GM19324 (cell line): ENCODE data around the gene DPCD.
"Not testable (repeated sequence)": the region's sequence is repeated elsewhere in the genome, so short reads cannot be mapped to it uniquely, and the experiment has no call there.

Experiments used
- ATAC-seq: cut with Tn5 transposase; IDR thresholded peaks from one replicate; pipeline ENCODE4 v1.9.1; 2021; ENCODE audit warnings: mild to moderate bottlenecking, moderate library complexity; ENCODE audit not compliant: unreplicated experiment, low FRiP score

The DPCD gene

DNA sequence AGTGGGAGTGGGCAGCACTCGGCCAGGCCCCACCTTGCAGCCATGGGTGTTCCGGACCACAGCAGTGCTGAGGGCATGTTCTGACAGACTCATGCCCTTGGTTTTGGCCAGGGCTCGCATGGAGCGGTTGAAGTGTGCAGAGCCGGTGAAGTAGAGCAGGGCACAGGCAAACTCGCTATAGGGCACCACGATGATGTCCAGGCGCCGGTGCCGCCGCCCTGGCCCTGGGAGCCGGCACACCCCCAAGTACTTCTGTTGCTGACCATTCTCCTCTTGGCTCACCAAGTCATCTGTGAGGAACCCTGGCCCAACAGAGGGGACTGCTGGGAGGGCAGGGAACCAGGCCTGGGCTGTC, 8.6 kb upstream of the DPCD start:
- no peak for ATAC-seq

DNA sequence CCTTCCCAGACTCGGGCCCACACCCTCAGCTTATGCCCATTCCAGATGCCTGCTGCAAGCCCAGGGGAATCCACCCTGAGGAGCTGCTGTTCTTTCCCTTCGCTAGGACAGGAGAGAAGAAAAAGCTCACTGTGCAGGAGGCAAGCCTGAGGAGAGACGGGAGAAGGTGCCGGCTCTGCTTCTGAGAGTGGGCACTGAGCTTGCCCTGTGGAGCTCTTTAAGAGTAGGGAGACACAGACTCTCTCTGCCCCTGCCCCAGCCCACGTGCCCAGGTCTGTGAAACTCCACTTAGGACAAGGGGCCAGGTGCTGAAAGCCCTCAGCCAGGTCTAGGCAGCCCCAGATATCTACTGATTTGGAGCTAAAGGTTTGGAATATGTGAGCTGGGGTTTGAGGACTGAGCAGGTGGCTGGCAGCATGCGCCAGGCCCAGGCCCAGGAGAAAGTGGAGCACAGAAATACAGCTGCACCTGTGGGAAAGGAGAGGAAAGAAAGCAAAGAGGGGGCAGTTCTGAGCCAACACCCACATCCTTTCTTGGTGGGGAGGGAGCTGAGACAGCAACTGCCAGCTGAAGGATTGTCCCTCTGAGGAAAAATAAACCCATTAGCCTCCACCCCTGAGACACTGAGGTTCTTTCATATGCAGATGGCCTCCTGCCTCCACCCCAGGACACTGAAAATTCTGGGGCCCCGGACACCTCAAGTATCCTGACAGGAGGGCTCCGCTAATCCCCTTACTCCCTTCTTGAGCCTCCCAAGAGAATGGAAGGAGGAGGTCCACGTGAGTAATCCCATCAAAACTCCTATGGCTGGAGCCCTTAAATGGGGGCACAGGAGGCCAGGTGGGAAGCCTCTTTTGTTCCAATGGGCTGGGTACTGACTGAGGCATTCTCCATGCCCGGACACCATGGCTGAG, 7.4 kb upstream of the DPCD start:
- no peak for ATAC-seq

DNA sequence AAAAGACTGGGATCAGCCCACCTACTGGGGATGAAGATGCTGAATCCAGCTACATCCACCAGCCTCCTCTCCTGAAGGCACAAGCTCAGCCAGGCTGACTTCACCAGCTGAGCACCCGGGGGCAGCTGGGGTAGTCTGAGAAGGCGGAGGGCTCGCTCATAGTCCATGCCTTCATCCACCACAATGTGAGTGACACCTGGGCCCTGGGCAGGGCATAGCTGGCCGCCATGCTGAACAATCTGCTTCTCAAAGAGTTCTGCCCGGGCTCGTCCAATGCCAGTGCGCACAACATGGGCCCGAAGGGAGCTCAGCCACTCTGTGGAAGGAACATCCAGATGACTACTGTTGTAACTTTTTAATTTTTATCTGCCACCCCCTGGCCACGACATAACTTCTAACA, 2.3 kb upstream of the DPCD start:
- no peak for ATAC-seq

- no peak for ATAC-seq
Observed at GRCh38 chr10:101588879-101589278, 758 bp downstream of the DPCD start.

- ATAC-seq = not testable (repeated sequence)
Observed at GRCh38 chr10:101593331-101593730, 5.2 kb downstream of the DPCD start.

DNA sequence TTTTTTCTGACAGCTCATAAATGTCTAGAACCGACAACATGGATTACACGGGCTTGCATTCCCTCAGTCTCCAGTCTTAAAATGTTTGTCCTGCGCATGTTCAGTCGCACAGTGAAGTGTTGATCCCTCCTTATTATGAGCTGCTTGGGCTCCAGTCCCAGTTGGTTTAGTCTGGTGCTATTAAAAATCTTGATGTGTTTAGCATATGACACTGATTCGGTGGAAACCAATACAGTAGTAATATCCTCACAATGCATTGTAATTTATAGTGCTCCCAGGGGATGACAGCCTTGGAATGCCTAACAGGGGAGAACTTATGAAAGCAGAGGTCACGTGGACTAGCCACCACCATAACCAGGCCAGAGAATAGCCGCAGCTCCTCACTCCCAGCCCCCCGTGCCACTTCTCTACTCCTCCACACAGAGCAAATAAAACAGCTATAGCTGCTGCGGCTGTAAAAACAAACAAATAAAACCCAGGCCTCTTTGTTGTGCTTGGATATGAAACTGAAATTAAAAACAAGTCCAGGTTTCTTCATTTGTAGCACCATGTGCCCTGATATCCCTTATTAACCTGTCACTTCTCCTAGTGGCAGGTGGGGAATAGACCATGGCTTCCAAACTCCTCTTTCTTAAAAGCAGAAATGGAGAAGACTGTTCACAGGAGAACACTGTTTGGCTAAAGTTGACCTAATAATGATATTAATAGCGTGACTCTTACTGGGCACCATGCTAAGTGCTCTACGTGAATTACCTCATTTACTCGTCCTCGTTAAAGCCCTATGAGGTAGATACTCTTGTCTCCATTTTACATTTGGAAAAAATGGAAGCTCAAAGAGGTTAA, 7.7 kb downstream of the DPCD start:
- no peak for ATAC-seq

- no peak for ATAC-seq
Observed at GRCh38 chr10:101597091-101597900, 9.2 kb downstream of the DPCD start.

DNA sequence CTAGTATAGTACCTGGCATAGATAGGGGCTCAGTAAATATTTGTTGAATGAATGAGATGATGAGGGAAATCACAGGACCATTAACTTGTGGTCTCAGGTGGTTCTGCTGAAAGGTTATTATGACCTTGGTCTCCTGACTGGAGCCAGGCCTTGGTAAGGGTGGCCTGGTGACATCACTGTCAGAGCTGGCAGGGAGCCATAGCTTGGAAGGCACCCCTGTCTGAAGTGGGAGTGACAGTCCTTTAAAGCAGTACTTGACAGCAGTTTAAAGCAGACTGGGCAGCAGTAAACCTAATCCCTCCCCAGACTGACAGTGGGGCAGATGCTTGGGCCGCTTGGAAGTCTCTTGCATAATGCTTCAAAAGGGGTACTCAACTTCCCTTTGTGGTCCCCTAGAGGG, 13.4 kb downstream of the DPCD start:
- ATAC-seq = no peak

GRCh38 chr10:101602761-101603398, 14.8 kb downstream of the DPCD start:
- ATAC-seq = no peak

GRCh38 chr10:101607124-101607523, 19.0 kb downstream of the DPCD start:
- ATAC-seq = no peak

GRCh38 chr10:101609481-101609880, 21.4 kb downstream of the DPCD start:
- no peak for ATAC-seq

DNA sequence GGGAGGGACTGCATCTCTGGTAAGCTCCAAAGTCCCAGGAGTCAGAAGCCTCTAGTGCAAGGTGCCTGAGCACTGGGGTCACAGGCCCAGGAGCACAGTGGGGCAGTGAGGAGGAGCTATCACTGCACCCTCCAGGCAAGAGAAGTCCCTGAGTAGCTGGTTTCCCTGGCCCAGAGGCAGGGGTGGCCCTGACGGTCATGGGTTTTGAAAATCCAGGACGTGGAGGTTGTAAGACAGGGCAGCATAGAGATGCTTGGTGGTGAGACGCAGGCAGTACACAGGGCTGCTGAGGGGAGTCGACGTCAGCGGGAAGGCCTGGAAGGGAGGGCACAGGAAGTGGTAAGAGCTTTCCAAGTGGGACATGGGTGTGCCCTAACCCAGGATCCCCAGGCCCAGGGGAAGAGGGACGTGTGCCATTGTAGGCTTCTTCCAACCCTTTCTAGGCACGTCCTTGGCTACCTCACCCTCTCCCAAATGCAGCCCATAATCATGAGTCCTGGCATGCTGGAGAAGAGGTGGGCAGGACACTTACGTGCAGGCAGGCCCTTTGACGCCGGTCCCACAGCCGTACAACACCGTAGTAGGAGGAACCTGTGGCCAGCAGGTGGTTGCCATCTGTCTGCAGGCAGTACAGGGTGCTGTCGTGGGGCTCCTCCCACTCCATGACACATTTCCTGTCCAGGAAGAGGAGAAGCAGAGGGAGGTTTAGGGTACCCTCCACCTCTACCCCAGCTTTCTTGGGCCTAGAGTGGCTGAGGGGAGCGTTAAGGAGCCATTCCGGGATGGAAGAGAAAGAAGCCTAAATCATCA, 23.2 kb downstream of the DPCD start:
- ATAC-seq = no peak

GRCh38 chr10:101612086-101612485, 24.0 kb downstream of the DPCD start:
- no peak for ATAC-seq

- ATAC-seq = no peak
Observed at GRCh38 chr10:101612872-101613271, 24.8 kb downstream of the DPCD start.

DNA sequence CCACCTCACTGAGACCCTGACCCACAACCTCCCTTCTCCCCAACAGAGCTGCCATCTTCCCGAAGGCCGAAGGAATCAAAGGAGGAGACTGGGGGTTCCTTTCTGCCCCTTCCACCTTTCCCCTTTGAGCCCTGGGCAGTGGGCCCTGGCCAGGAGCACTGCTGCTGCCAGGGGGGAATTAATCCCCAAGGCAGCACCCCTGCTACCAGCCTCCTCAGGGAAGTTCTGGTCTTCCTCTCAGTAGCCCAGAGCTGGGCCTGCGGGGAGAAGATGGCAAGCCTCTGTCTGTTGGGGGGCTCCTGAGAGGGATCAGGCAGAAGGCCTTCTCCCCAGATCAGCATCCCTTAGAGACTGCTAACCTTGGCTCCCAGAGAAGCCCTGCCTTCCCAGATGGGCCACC, 25.5 kb downstream of the DPCD start:
- ATAC-seq = no peak

DNA sequence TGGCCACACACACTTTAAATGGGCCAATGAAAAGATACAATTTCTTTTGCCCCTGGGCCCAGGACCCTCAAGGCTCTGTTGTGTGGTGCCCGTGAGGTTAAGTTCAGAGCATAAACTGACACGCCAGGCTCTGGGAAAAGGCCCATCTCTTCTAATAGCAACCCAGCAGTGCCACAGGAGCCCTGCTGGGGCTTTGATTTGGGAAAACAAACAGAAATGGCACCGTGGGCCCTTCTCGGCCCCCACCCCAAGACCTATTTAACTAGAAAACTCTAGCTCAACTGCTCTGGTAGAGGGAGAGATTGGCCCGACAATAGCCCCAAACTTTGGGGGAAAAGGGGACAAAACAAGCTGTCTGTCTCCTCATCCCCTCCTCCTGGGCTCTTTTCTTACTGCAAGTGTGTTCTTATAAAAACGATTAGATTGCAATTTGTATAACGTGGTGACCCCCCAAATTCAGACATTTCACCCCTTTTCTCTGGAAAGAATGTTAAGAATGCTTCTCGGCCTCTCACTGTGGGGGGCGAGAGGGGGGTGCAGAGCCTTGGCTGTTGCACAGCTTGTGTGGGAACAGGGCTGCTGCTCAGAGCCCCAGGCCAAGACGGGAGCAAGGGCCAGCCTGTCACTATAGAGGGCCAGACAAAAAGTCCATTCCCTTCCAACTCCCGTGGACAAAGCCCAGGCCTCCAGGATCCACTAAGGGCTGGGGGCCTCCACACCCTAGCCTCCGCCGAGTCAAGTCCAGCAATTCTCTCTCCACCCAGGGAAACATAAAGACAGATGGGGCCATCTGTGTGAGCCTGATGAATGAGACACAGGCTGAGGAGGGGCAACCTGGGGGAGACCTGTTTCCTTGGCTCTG, 26.8 kb downstream of the DPCD start:
- no peak for ATAC-seq

- no peak for ATAC-seq
Observed at GRCh38 chr10:101615525-101616116, 27.5 kb downstream of the DPCD start.

DNA sequence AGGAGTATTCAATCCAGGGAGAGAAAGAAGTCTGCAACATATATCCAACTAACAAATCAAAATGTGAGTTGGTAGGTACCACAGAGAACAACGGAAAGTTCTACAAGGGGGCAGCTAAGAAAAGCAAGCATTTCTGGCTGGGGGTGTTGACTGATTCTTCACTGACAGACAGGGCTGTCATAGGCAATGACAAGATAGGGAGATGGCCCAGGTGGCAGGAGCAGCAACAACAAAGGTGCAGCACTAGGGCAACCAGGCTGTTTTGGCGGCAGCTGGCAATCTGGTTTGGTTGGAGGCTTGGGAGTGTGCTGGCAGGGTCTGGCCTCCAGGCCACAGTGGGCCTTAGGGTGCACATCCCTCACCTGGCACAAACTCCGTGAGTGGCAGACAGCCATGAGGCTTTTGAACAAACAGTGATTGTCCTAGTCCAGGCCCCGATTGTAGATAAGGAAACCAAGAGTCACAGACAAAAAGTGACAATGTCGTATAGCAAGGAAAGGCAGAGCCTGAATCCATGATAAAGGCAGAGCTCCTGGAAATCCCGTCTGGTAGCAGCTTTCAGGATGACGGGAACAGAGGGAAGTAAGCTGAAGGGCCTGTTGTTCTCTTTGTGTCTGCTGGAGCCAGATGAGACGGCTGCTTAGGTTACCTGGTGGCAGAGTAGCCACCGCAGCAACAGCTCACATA, 28.4 kb downstream of the DPCD start:
- ATAC-seq = no peak
